Gastrocnemius medialis (tissue), 4 donors: ENCODE measurements around the gene SYT2. TPM values are rescaled to one million over a fixed set of nuclear protein-coding genes. Genes with fewer than 3 reads are reported as not detected.

ENCODE experiments used
- ATAC-seq, 2 donors: fragments of 150-250 bp; one replicate each; pipeline ENCODE4 v1.9.1; 2016
- DNase-seq, 2 donors: peaks; one replicate each; pipeline ENCODE4 v3.0.0-alpha.2; 2019
- H3K27ac ChIP-seq, 4 donors: fragments of 200-600 bp; sonication (generic); 1 replicate in 1 of 4; 2 replicates in 3 of 4; pipeline ENCODE4 v1.5.1; 2016 to 2018; ENCODE audit warnings: mild to moderate bottlenecking in 2 of 4, moderate library complexity in 1 of 4
- H3K27me3 ChIP-seq, 3 donors: fragments of 200-600 bp; sonication (generic) in 2 of 3; 1 replicate in 1 of 3; 2 replicates in 2 of 3; pipeline versions ENCODE4 v1.5.1 to v1.6.0; 2016 to 2019; ENCODE audit warnings: mild to moderate bottlenecking in 1 of 3, moderate library complexity in 1 of 3
- H3K36me3 ChIP-seq, 2 donors: fragments of 200-600 bp; sonication (generic) in 1 of 2; one replicate each; pipeline ENCODE4 v1.5.1; 2017 to 2018
- H3K4me1 ChIP-seq, 2 donors: fragments of 200-600 bp; sonication (generic) in 1 of 2; one replicate each; pipeline ENCODE4 v1.5.1; 2016 to 2017; ENCODE audit warnings: mild to moderate bottlenecking in 2 of 2
- H3K4me3 ChIP-seq, 4 donors: fragments of 200-600 bp; sonication (generic) in 3 of 4; 1 replicate in 1 of 4; 2 replicates in 3 of 4; pipeline ENCODE4 v1.5.1; 2016 to 2019; ENCODE audit warnings: mild to moderate bottlenecking in 2 of 4
- H3K9me3 ChIP-seq, 3 donors: fragments of 200-600 bp; sonication (generic) in 2 of 3; 1 replicate in 1 of 3; 2 replicates in 2 of 3; pipeline ENCODE4 v1.5.1; 2016 to 2019
- CTCF ChIP-seq, 5 experiments: fragments of 450-650 bp in 3 of 5; fragments of 200-600 bp in 2 of 5; sonication (generic) in 2 of 5; IDR thresholded peaks in 4 of 5; conservative IDR thresholded peaks in 1 of 5; 1 replicate in 4 of 5; 2 replicates in 1 of 5; pipeline ENCODE4 v1.5.1; 2016 to 2019; ENCODE audit warnings: antibody characterized with exemption in 5 of 5, mild to moderate bottlenecking in 3 of 5, moderate library complexity in 3 of 5
- POLR2A ChIP-seq, 2 donors: fragments of 450-650 bp; IDR thresholded peaks; one replicate each; pipeline ENCODE4 v1.6.1; 2017; ENCODE audit warnings: antibody characterized with exemption in 2 of 2, mild to moderate bottlenecking in 2 of 2, moderate library complexity in 2 of 2
- in situ Hi-C, 4 donors: fragments of 200-750 bp; cut with MboI; loops; one replicate each; pipeline versions ENCODE4 v1.15.0 to v1.8.0; 2017; ENCODE audit warnings: low sequenced_read_pairs in 4 of 4
- intact Hi-C: fragments of 100-400 bp; cut with DNase I; formaldehyde crosslinking; loops from one replicate; pipeline ENCODE4 v1.15.1; 2023; ENCODE audit warnings: low total_unique reads
- total RNA-seq, 4 donors: library from RNA; depleted of rRNA; stranded (reverse); fragments of >200 nt; gene quantifications; one replicate each; pipeline versions ENCODE4 v1.1.0 to v1.2.3, GENCODE V29; 2016

SYT2 gene
- total RNA-seq, 4 donors from 2014 or later: not detected

DNA sequence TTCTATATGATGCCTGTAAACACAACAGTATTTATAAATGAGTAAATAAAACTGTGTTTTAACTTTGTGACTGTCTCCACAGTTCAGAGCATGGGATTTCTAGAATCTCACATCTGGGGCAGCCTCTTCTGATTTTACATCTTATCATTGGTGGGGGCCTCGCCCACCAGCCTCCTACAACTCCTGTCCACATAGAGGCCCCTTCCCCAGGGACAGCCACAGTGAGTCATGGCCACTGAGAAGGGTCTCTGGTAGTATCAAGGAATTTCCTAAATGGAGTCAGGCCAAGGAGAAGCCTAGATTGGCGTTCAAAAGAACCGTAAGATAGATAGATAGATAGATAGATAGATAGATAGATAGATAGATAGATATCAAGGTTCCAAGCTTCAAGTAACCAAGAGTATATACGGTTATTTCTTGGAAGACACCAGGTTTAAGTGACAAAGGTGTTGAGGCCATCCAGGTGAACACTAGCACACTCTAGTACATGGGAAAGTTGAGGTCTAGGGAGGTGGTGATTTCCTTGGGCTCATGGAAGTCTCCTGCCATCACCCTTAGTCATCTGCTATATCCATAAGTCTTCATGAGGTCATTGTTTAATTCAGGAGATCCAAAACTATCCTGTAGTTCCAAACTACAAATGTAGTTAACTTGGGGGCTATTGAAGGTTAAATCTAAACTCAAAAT lies 121.6 kb downstream of the SYT2 start:
- no peaks in the 10 kb centered on the region for H3K9me3 ChIP-seq
- in situ Hi-C loops (loop anchor here in 2 of 4 donors (25.0 kb wide), 1 partner anchor 251 kb away; the partner anchor contains the start of genes PPP1R12B (in 2 of the 2) and UBE2T (in 2 of the 2)), intact Hi-C loops (loop anchor here (2.0 to 5.0 kb wide), 2 partner anchors 41 to 88 kb away; no protein-coding TSS in a partner anchor)
- H3K27me3 ChIP-seq: no peaks in the 10 kb centered on the region
- H3K4me3 ChIP-seq: no peak overlapping the region
- DNase-seq: no peak
- peak; percentile 75 to 79 for ATAC-seq
- no peak for TF ChIP-seq POLR2A (IDR thresholded peaks at IDR 0.05)
- TF ChIP-seq CTCF (IDR thresholded peaks at IDR 0.05 in 4 of 5, conservative IDR thresholded peaks at IDR 0.05 in 1 of 5): no peak
- H3K36me3 ChIP-seq: no peaks in the 10 kb centered on the region
- H3K27ac ChIP-seq: peak overlapping the region; percentile 77 to 90 (median 82)
- peaks cover 69 to 71% of the 10 kb centered on the region in 2 donors for H3K4me1 ChIP-seq

DNA sequence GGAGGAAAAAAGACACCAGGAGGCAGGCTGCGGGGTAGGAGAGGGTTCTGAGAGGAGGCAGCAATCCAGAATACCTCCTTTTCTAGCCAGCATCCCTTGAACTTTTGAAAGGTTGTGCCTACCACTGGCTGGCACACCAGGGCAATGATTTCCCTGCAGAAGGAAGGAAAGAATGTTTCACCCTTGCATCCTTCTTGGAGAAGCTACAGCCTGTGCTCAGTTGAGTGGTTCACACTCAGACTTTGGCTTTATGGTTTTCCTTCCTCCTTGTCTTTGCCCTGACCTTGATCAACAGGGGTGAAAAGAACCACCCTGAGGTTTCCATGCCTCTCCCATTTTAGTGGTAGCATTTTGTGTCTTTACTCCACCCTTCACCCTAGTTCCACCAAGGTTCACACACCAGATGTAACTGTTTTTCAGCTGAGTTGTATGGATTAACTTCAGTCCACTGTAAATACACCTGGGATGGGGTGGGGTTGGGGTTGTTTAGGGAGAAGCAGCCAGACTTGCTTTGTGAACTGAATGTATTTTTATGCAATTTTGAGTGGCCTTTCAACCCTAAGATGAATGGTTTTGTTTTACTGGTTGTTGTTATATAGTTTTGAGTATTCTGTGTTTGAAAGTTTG lies 122.3 kb downstream of the SYT2 start:
- Histone ChIP-seq H3K27me3 (no peaks in the 10 kb centered on the region), H3K9me3 (no peaks in the 10 kb centered on the region), H3K4me1 (peaks cover 64% of the 10 kb centered on the region in 2 donors), H3K4me3 (no peak overlapping the region), H3K27ac (peak overlapping the region; percentile 77 to 90 (median 82)), H3K36me3 (peaks cover 0 to 6% of the 10 kb centered on the region in 2 donors)
- DNase-seq (no peak), ATAC-seq (no peak)
- TF ChIP-seq CTCF (IDR thresholded peaks at IDR 0.05 in 4 of 5, conservative IDR thresholded peaks at IDR 0.05 in 1 of 5) (no peak), POLR2A (IDR thresholded peaks at IDR 0.05) (no peak)
- intact Hi-C loops: loop anchor here (2.0 to 5.0 kb wide), 2 partner anchors 41 to 87 kb away; no protein-coding TSS in a partner anchor
- in situ Hi-C loops: loop anchor here in 2 of 4 donors (25.0 kb wide), 1 partner anchor 251 kb away; the partner anchor contains the start of genes PPP1R12B (in 2 of the 2) and UBE2T (in 2 of the 2)

GRCh38 chr1:202586871-202587270 lies 123.4 kb downstream of the SYT2 start:
- in situ Hi-C loops: loop anchor here in 2 of 4 donors (25.0 kb wide), 1 partner anchor 250 kb away; the partner anchor contains the start of genes PPP1R12B (in 2 of the 2) and UBE2T (in 2 of the 2)
- no peak for ATAC-seq

More at GRCh38 chr1:202586871-202587270, 123.4 kb downstream of the SYT2 start:
- H3K36me3 ChIP-seq: peaks cover 0 to 13% of the 10 kb centered on the region in 2 donors
- no peak overlapping the region for H3K4me3 ChIP-seq
- H3K27me3 ChIP-seq: no peaks in the 10 kb centered on the region
- TF ChIP-seq POLR2A (IDR thresholded peaks at IDR 0.05): no peak
- no peak for TF ChIP-seq CTCF (IDR thresholded peaks at IDR 0.05 in 4 of 5, conservative IDR thresholded peaks at IDR 0.05 in 1 of 5)
- no peaks in the 10 kb centered on the region for H3K9me3 ChIP-seq
- peak overlapping the region; percentile 77 to 90 (median 82) for H3K27ac ChIP-seq
- H3K4me1 ChIP-seq: peaks cover 55 to 59% of the 10 kb centered on the region in 2 donors
- intact Hi-C loops: loop anchor here (5.0 kb wide), 1 partner anchor 40 kb away; no protein-coding TSS in a partner anchor
- DNase-seq: no peak
